OCI-LY7 (cell line): ENCODE data around the gene GLIPR2. TPM values are rescaled to one million over a fixed set of nuclear protein-coding genes. Genes with fewer than 3 reads are reported as not detected.

ENCODE experiments used
- BruUV-seq: library from RNA; stranded (reverse); fragments of 400-500 nt; replicated peaks from 2 replicates; lab custom pipeline; 2021; lab: Mats Ljungman, UMichigan
- CTCF ChIA-PET: fragments of 300-600 bp; sonication (Branson Sonifier 250); formaldehyde crosslinking; loops from one replicate; lab custom pipeline; 2022; ENCODE audit warnings: antibody characterized with exemption; ENCODE audit not compliant: unreplicated experiment; lab: Charles Lee
- POLR2A ChIA-PET: fragments of 300-600 bp; sonication (Branson Sonifier 250); formaldehyde crosslinking; loops from one replicate; lab custom pipeline; 2022; ENCODE audit warnings: antibody characterized with exemption; lab: Charles Lee
- DNase-seq: peaks from one replicate; pipeline ENCODE4 v3.0.0-alpha.2; 2015; ENCODE audit warnings: low spot score
- H2AFZ ChIP-seq: fragments of 200-600 bp; sonication (generic), shearing (Covaris generic); 2 replicates; pipeline ENCODE4 v1.6.1; 2014; ENCODE audit warnings: mild to moderate bottlenecking, antibody characterized with exemption, low read length, moderate library complexity
- H3K27ac ChIP-seq: fragments of 200-600 bp; sonication (generic); 2 replicates; pipeline ENCODE4 v1.5.1; 2014; ENCODE audit warnings: mixed run types, low read depth, mild to moderate bottlenecking, moderate library complexity, low read length, inconsistent platforms; ENCODE audit not compliant: poor library complexity, severe bottlenecking
- H3K36me3 ChIP-seq: fragments of 200-600 bp; sonication (generic); 2 replicates; pipeline ENCODE4 v1.6.1; 2014; ENCODE audit warnings: mild to moderate bottlenecking, antibody characterized with exemption, low read length, moderate library complexity, mixed read lengths; ENCODE audit not compliant: insufficient read depth
- H3K4me1 ChIP-seq: fragments of 200-600 bp; sonication (generic); 2 replicates; pipeline ENCODE4 v1.5.1; 2014; ENCODE audit warnings: mild to moderate bottlenecking, low read length; ENCODE audit not compliant: insufficient read depth, poor library complexity, severe bottlenecking
- H3K4me2 ChIP-seq: fragments of 200-600 bp; sonication (generic); 2 replicates; pipeline ENCODE4 v1.6.1; 2014; ENCODE audit warnings: mild to moderate bottlenecking, low read length
- H3K4me3 ChIP-seq: fragments of 200-600 bp; sonication (generic); 2 replicates; pipeline ENCODE4 v1.5.1; 2014; ENCODE audit warnings: mild to moderate bottlenecking, low read depth, low read length; ENCODE audit not compliant: poor library complexity, severe bottlenecking
- H3K79me2 ChIP-seq: fragments of 200-600 bp; sonication (generic); 2 replicates; pipeline ENCODE4 v1.6.1; 2016; ENCODE audit warnings: low read depth, mild to moderate bottlenecking, low read length, moderate library complexity, mixed read lengths; ENCODE audit not compliant: insufficient read depth
- H3K9me2 ChIP-seq: fragments of 200-600 bp; sonication (generic); 2 replicates; pipeline ENCODE4 v1.6.1; 2016; ENCODE audit warnings: mild to moderate bottlenecking, low read length, mixed read lengths; ENCODE audit not compliant: insufficient read depth
- H3K9me3 ChIP-seq: fragments of 200-600 bp; sonication (generic); 2 replicates; pipeline ENCODE4 v1.6.1; 2014; ENCODE audit warnings: mild to moderate bottlenecking, mixed run types, low read length, mixed read lengths
- H4K20me1 ChIP-seq: fragments of 200-600 bp; sonication (generic); 2 replicates; pipeline ENCODE4 v1.6.1; 2014; ENCODE audit warnings: mild to moderate bottlenecking, antibody characterized with exemption, low read length, moderate library complexity, mixed read lengths; ENCODE audit not compliant: insufficient read depth
- CTCF ChIP-seq: fragments of 200-600 bp; sonication (generic); conservative IDR thresholded peaks from 2 replicates; pipeline ENCODE4 v1.5.1; 2014; ENCODE audit warnings: mild to moderate bottlenecking, antibody characterized with exemption, low read length, moderate library complexity, mixed read lengths
- EZH2phosphoT487 ChIP-seq: fragments of 200-600 bp; sonication (generic); IDR thresholded peaks from 2 replicates; pipeline ENCODE4 v1.6.1; 2018; ENCODE audit warnings: low read depth, borderline replicate concordance, mild to moderate bottlenecking, mixed run types, antibody characterized with exemption, low read length, moderate library complexity, mixed read lengths
- intact Hi-C: fragments of 100-400 bp; cut with micrococcal nuclease; formaldehyde crosslinking; loops from one replicate; pipeline ENCODE4 v1.10.0; 2022; ENCODE audit not compliant: unreplicated experiment
- total RNA-seq, 2 experiments: library from RNA; depleted of rRNA in 1 of 2; stranded (reverse); fragments of >200 nt in 1 of 2; shearing (Covaris generic) in 1 of 2; gene quantifications; 2 replicates each; pipeline ENCODE4 v1.2.3, GENCODE V29; 2014 to 2022

The GLIPR2 gene
- total RNA-seq, 2 experiments from 2014 or later: not detected

GRCh38 chr9:36194326-36195000 lies 57.9 kb downstream of the GLIPR2 start:
- intact Hi-C loops: loop anchor here (5.0 kb wide), 1 partner anchor 48 kb away; no protein-coding TSS in a partner anchor
- peak overlapping the region; percentile 10; the same call in 1 of the 2 replicates for H3K4me2 ChIP-seq
- no TSS peak for BruUV-seq
- H4K20me1 ChIP-seq: peaks cover 32% of the 10 kb centered on the region
- no peak overlapping the region for H2AFZ ChIP-seq
- TF ChIP-seq EZH2phosphoT487: no peak
- POLR2A ChIA-PET: no interaction called here
- H3K79me2 ChIP-seq: peaks cover 65% of the 10 kb centered on the region
- H3K9me3 ChIP-seq: no peaks in the 10 kb centered on the region
- H3K4me3 ChIP-seq: no peak overlapping the region
- H3K4me1 ChIP-seq: peaks cover 34% of the 10 kb centered on the region
- peaks cover 65% of the 10 kb centered on the region for H3K36me3 ChIP-seq
- CTCF ChIA-PET: no interaction called here
- DNase-seq: no peak
- H3K27ac ChIP-seq: no peak overlapping the region
- no peaks in the 10 kb centered on the region for H3K9me2 ChIP-seq

- TF ChIP-seq EZH2phosphoT487 (no peak), CTCF (0 out of 2 replicates have a peak, but pooled peaks have one; percentile 23)
- H3K9me3 ChIP-seq: no peaks in the 10 kb centered on the region
- H3K4me1 ChIP-seq: no peaks in the 10 kb centered on the region
- peaks cover 99% of the 10 kb centered on the region for H3K36me3 ChIP-seq
- no peak overlapping the region for H2AFZ ChIP-seq
- DNase-seq: no peak
- CTCF ChIA-PET: no interaction called here
- no TSS peak for BruUV-seq
- no peak overlapping the region for H3K27ac ChIP-seq
- H3K4me3 ChIP-seq: no peak overlapping the region
- H3K4me2 ChIP-seq: no peak overlapping the region
- POLR2A ChIA-PET: interaction anchor here (0.5 to 3.5 kb wide), 2 partner anchors 14 to 70 kb away, joined by 3 to 17 read pairs; partner anchors contain the start of gene CLTA
- no peaks in the 10 kb centered on the region for H3K9me2 ChIP-seq
- H3K79me2 ChIP-seq: peaks cover 14% of the 10 kb centered on the region; the same call in 1 of the 2 replicates
- H4K20me1 ChIP-seq: peaks cover 12% of the 10 kb centered on the region
- intact Hi-C loops: no loop called here
These were observed 68.5 kb downstream of the GLIPR2 start for GRCh38 chr9:36204906-36205547.

- TF ChIP-seq EZH2phosphoT487 (no peak), CTCF (no peak)
- no TSS peak for BruUV-seq
- Histone ChIP-seq H3K4me3 (no peak overlapping the region), H2AFZ (no peak overlapping the region), H3K4me1 (no peaks in the 10 kb centered on the region), H4K20me1 (peaks cover 11% of the 10 kb centered on the region), H3K9me2 (no peaks in the 10 kb centered on the region), H3K27ac (no peak overlapping the region), H3K9me3 (no peaks in the 10 kb centered on the region), H3K79me2 (peaks cover 14% of the 10 kb centered on the region; the same call in 1 of the 2 replicates), H3K36me3 (peaks cover 99% of the 10 kb centered on the region), H3K4me2 (no peak overlapping the region)
- ChIA-PET POLR2A (interaction anchor here (1.0 to 3.5 kb wide), 2 partner anchors 16 to 137 kb away, joined by 4 to 17 read pairs; partner anchors contain the start of gene CLTA), CTCF (no interaction called here)
- intact Hi-C loops: no loop called here
- no peak for DNase-seq
These were observed 70.5 kb downstream of the GLIPR2 start for GRCh38 chr9:36207016-36207415.
